ENCODE data around the gene DPEP3. TPM values are rescaled to one million over a fixed set of nuclear protein-coding genes. Genes with fewer than 3 reads are reported as not detected.

Gene DPEP3
- total RNA-seq, 1 experiment from 2014 or later, result 1.6 TPM

GRCh38 chr16:67993207-67994039 lies 13.1 kb upstream of the DPEP3 start (continued):
- TF ChIP-seq PREB (CRISPR knock-in tag; IDR thresholded peaks at IDR 0.05; ENCODE audit: borderline replicate concordance) (0 out of 2 replicates have a peak, but pooled peaks have one; percentile 51), ATF2 (CRISPR knock-in tag; IDR thresholded peaks at IDR 0.05; ENCODE audit: borderline replicate concordance, low read depth) (no peak), NFE2L1 (CRISPR knock-in tag; IDR thresholded peaks at IDR 0.05) (peak; percentile 78; the same call in 1 of the 2 replicates), NFATC4 (CRISPR knock-in tag; IDR thresholded peaks at IDR 0.05) (no peak), SMAD3 (CRISPR knock-in tag; IDR thresholded peaks at IDR 0.05; ENCODE audit: borderline replicate concordance) (0 out of 2 replicates have a peak, but pooled peaks have one; percentile 51), CTCF (IDR thresholded peaks at IDR 0.05) (peak; percentile 100), E2F5 (CRISPR knock-in tag; IDR thresholded peaks at IDR 0.05) (0 out of 2 replicates have a peak, but pooled peaks have one; percentile 55), ZNF263 (CRISPR knock-in tag; IDR thresholded peaks at IDR 0.05; ENCODE audit: low read depth) (peak; percentile 92), RELA (CRISPR knock-in tag; IDR thresholded peaks at IDR 0.05; ENCODE audit: borderline replicate concordance) (peak; percentile 38; the same call in 1 of the 2 replicates), ZSCAN18 (CRISPR knock-in tag; IDR thresholded peaks at IDR 0.05) (no peak), ZNF423 (CRISPR knock-in tag; IDR thresholded peaks at IDR 0.05) (peak; percentile 98), SP1 (CRISPR knock-in tag; conservative IDR thresholded peaks at IDR 0.05) (peak; percentile 61), MXD4 (CRISPR knock-in tag; IDR thresholded peaks at IDR 0.05; ENCODE audit: borderline replicate concordance) (no peak), STAT6 (CRISPR knock-in tag; conservative IDR thresholded peaks at IDR 0.05; ENCODE audit: low read depth) (no peak), FOXP1 (CRISPR knock-in tag; IDR thresholded peaks at IDR 0.05; ENCODE audit: borderline replicate concordance) (peak; percentile 92; the same call in 1 of the 2 replicates), TP53 (CRISPR knock-in tag; IDR thresholded peaks at IDR 0.05) (no peak), ZNF512 (CRISPR knock-in tag; IDR thresholded peaks at IDR 0.05; ENCODE audit: borderline replicate concordance) (no peak), GTF2I (CRISPR knock-in tag; conservative IDR thresholded peaks at IDR 0.05) (no peak), CDX4 (CRISPR knock-in tag; IDR thresholded peaks at IDR 0.05; ENCODE audit: borderline replicate concordance) (no peak), ZBTB43 (CRISPR knock-in tag; IDR thresholded peaks at IDR 0.05) (0 out of 2 replicates have a peak, but pooled peaks have one; percentile 56)

Measured in WTC11 (cell line).